H1 (cell line): ENCODE results near the gene CCT4. TPM values are rescaled to one million over a fixed set of nuclear protein-coding genes. Genes with fewer than 3 reads are reported as not detected.

Experiments used
- CTCF ChIA-PET: fragments of 300-600 bp; sonication (Branson Sonifier 250); formaldehyde crosslinking; loops from one replicate; lab custom pipeline; 2021; ENCODE audit not compliant: partially characterized antibody; lab: Charles Lee
- POLR2A ChIA-PET: fragments of 300-600 bp; sonication (Branson Sonifier 250); formaldehyde crosslinking; loops from one replicate; lab custom pipeline; 2021; ENCODE audit warnings: inconsistent platforms; ENCODE audit not compliant: partially characterized antibody; lab: Charles Lee
- DNase-seq, 2 experiments: peaks; one replicate each; pipeline versions ENCODE4 v3.0.0 to v3.0.0-alpha.2; 2010 to 2022; ENCODE audit warnings: low spot score in 2 of 2, low read depth in 1 of 2, mixed read lengths in 1 of 2
- FAIRE-seq: peaks from 2 replicates; lab custom pipeline; 2011; peaks lifted over from hg19 to GRCh38; lab: Jason Lieb, UNC
- H2AFZ ChIP-seq: 2 replicates; pipeline ENCODE4 v1.8.1; 2012; ENCODE audit warnings: low read length, inconsistent platforms
- H2AK5ac ChIP-seq: 2 replicates; pipeline ENCODE4 v1.6.1; 2013; ENCODE audit warnings: low read depth, low read length
- H2BK120ac ChIP-seq: replicated peaks from 2 replicates; pipeline ENCODE3; 2013; ENCODE audit warnings: low read depth, low read length, inconsistent platforms
- H2BK12ac ChIP-seq: 2 replicates; pipeline ENCODE4 v1.6.1; 2013; ENCODE audit warnings: low read depth, low read length
- H2BK15ac ChIP-seq: 2 replicates; pipeline ENCODE4 v1.6.1; 2013; ENCODE audit warnings: low read length
- H2BK20ac ChIP-seq: 2 replicates; pipeline ENCODE4 v1.6.1; 2013; ENCODE audit warnings: low read length
- H2BK5ac ChIP-seq: 2 replicates; pipeline ENCODE4 v1.6.1; 2013; ENCODE audit warnings: low read depth, low read length
- H3K14ac ChIP-seq: 2 replicates; pipeline ENCODE4 v1.6.1; 2013; ENCODE audit warnings: inconsistent platforms; ENCODE audit not compliant: insufficient read length
- H3K18ac ChIP-seq: 2 replicates; pipeline ENCODE4 v1.6.1; 2013; ENCODE audit warnings: low read length; ENCODE audit errors: extremely low read depth
- H3K23ac ChIP-seq: 2 replicates; pipeline ENCODE4 v1.6.1; 2013; ENCODE audit warnings: inconsistent platforms; ENCODE audit not compliant: insufficient read length
- H3K23me2 ChIP-seq: 2 replicates; pipeline ENCODE4 v1.6.1; 2013; ENCODE audit warnings: low read depth, low read length
- H3K27ac ChIP-seq: 2 replicates; pipeline ENCODE4 v1.6.1; 2011; ENCODE audit warnings: low read depth, low read length, inconsistent platforms
- H3K27me3 ChIP-seq, 4 experiments: replicated peaks in 1 of 4; 1 replicate in 1 of 4; 2 replicates in 3 of 4; pipeline versions ENCODE4 v1.6.1 to v1.8.1; 2011 to 2013; ENCODE audit warnings: low read length in 3 of 4, mild to moderate bottlenecking in 3 of 4, inconsistent platforms in 2 of 4, mixed read lengths in 2 of 4, moderate library complexity in 1 of 4; ENCODE audit not compliant: control insufficient read depth in 3 of 4, insufficient read depth in 3 of 4; ENCODE audit errors: extremely low read depth in 1 of 4
- H3K36me3 ChIP-seq, 4 experiments: 2 replicates each; pipeline versions ENCODE4 v1.6.1 to v1.8.1; 2011 to 2013; ENCODE audit warnings: mild to moderate bottlenecking in 4 of 4, low read length in 3 of 4, moderate library complexity in 2 of 4, control low read depth in 1 of 4, inconsistent platforms in 1 of 4; ENCODE audit not compliant: insufficient read depth in 4 of 4, control insufficient read depth in 2 of 4
- H3K4ac ChIP-seq: replicated peaks from 2 replicates; pipeline ENCODE3; 2013; ENCODE audit warnings: low read length, low read depth, mixed read lengths, inconsistent platforms; ENCODE audit not compliant: insufficient read length
- H3K4me1 ChIP-seq, 4 experiments: replicated peaks in 1 of 4; 1 replicate in 1 of 4; 2 replicates in 3 of 4; pipeline versions ENCODE4 v1.6.1 to v1.8.1; 2011 to 2013; ENCODE audit warnings: low read length in 3 of 4, inconsistent platforms in 2 of 4, mixed read lengths in 1 of 4; ENCODE audit not compliant: insufficient read depth in 4 of 4, control insufficient read depth in 3 of 4
- H3K4me2 ChIP-seq, 2 experiments: 2 replicates each; pipeline versions ENCODE4 v1.6.1 to v1.8.1; 2011 to 2013; ENCODE audit warnings: low read depth in 2 of 2, low read length in 2 of 2, control low read depth in 1 of 2, inconsistent platforms in 1 of 2, mild to moderate bottlenecking in 1 of 2; ENCODE audit not compliant: insufficient read depth in 1 of 2
- H3K4me3 ChIP-seq, 4 experiments: fragments of 200-600, 300-600 bp in 1 of 4; sonication (generic), shearing (Covaris generic), sonication (Bioruptor Twin) in 1 of 4; 2 replicates each; pipeline versions ENCODE4 v1.5.1 to v1.8.1; 2011 to 2016; ENCODE audit warnings: low read length in 4 of 4, low read depth in 3 of 4, control low read depth in 2 of 4, inconsistent platforms in 2 of 4, mild to moderate bottlenecking in 2 of 4, mixed read lengths in 1 of 4, moderate library complexity in 1 of 4; ENCODE audit not compliant: insufficient read depth in 2 of 4; ENCODE audit errors: extremely low read depth in 1 of 4
- H3K56ac ChIP-seq: replicated peaks from 2 replicates; pipeline ENCODE3; 2013; ENCODE audit warnings: low read depth, mild to moderate bottlenecking, mixed read lengths, low read length, inconsistent platforms; ENCODE audit not compliant: insufficient read length
- H3K79me1 ChIP-seq: 2 replicates; pipeline ENCODE4 v1.6.1; 2013; ENCODE audit warnings: low read depth, low read length, control low read depth
- H3K79me2 ChIP-seq, 2 experiments: 2 replicates each; pipeline versions ENCODE4 v1.6.1 to v1.8.1; 2012 to 2013; ENCODE audit warnings: low read length in 2 of 2, mild to moderate bottlenecking in 2 of 2, inconsistent platforms in 1 of 2; ENCODE audit not compliant: insufficient read depth in 2 of 2, control insufficient read depth in 1 of 2
- H3K9ac ChIP-seq, 4 experiments: replicated peaks in 1 of 4; 1 replicate in 1 of 4; 2 replicates in 3 of 4; pipeline versions ENCODE4 v1.6.1 to v1.8.1; 2011 to 2013; ENCODE audit warnings: low read depth in 3 of 4, low read length in 3 of 4, control low read depth in 2 of 4, mild to moderate bottlenecking in 2 of 4, moderate library complexity in 2 of 4, inconsistent platforms in 1 of 4; ENCODE audit errors: extremely low read depth in 1 of 4
- H3K9me3 ChIP-seq, 2 experiments: 2 replicates each; pipeline versions ENCODE4 v1.6.1 to v1.8.1; 2012 to 2013; ENCODE audit warnings: mild to moderate bottlenecking in 2 of 2, moderate library complexity in 2 of 2, control low read depth in 1 of 2, inconsistent platforms in 1 of 2, low read depth in 1 of 2, low read length in 1 of 2, mixed read lengths in 1 of 2; ENCODE audit not compliant: insufficient read depth in 2 of 2
- H4K20me1 ChIP-seq, 2 experiments: replicated peaks in 1 of 2; 2 replicates each; pipeline versions ENCODE3 to v1.8.1; 2011 to 2013; ENCODE audit warnings: inconsistent platforms in 2 of 2, low read length in 2 of 2, mild to moderate bottlenecking in 1 of 2; ENCODE audit not compliant: insufficient read depth in 2 of 2, control insufficient read depth in 1 of 2
- H4K5ac ChIP-seq: 2 replicates; pipeline ENCODE4 v1.6.1; 2013; ENCODE audit warnings: low read length, low read depth, mixed read lengths, inconsistent platforms; ENCODE audit not compliant: insufficient read length
- H4K8ac ChIP-seq: 2 replicates; pipeline ENCODE4 v1.8.0; 2013; ENCODE audit warnings: mild to moderate bottlenecking, moderate library complexity, low read length, inconsistent platforms; ENCODE audit not compliant: insufficient read depth; ENCODE audit errors: extremely low read depth
- H4K91ac ChIP-seq: replicated peaks from 2 replicates; pipeline ENCODE3; 2013; ENCODE audit warnings: low read length, mixed read lengths, inconsistent platforms; ENCODE audit not compliant: insufficient read length
- CHD2 ChIP-seq: IDR thresholded peaks from 2 replicates; pipeline ENCODE4 v1.6.1; 2012; ENCODE audit warnings: low read length, improper control_type of control experiment
- POU5F1 ChIP-seq: IDR thresholded peaks from 2 replicates; pipeline ENCODE4 v1.6.1; 2011; ENCODE audit warnings: low read depth, mild to moderate bottlenecking, low read length, moderate library complexity
- SAP30 ChIP-seq: fragments of 300-600 bp; sonication (generic); IDR thresholded peaks from 2 replicates; pipeline ENCODE4 v1.7.1; 2012; ENCODE audit warnings: low read length, moderate library complexity, mild to moderate bottlenecking, inconsistent platforms; ENCODE audit not compliant: insufficient read depth, insufficient replicate concordance
- SIN3A ChIP-seq, 2 experiments: IDR thresholded peaks in 1 of 2; conservative IDR thresholded peaks in 1 of 2; 2 replicates each; pipeline ENCODE4 v1.6.1; 2011 to 2012; ENCODE audit warnings: low read length in 2 of 2, improper control_type of control experiment in 1 of 2, low read depth in 1 of 2, mild to moderate bottlenecking in 1 of 2
- TAF7 ChIP-seq: optimal IDR thresholded peaks from 2 replicates; pipeline ENCODE3; 2011; ENCODE audit warnings: low read depth, mild to moderate bottlenecking, inconsistent platforms, low read length, moderate library complexity, borderline replicate concordance
- WGBS, 2 experiments: shearing (Covaris generic) in 1 of 2; methylation state at CpG; one replicate each; pipeline versions ENCODE4 v1.1.6 to v1.1.7; 2013 to 2015; ENCODE audit warnings: low lambda C conversion rate in 2 of 2, mixed read lengths in 2 of 2, inconsistent platforms in 1 of 2, low coverage in 1 of 2, missing lambda C conversion rate in 1 of 2; ENCODE audit not compliant: insufficient replicate concordance in 2 of 2, insufficient coverage in 1 of 2, insufficient read length in 1 of 2; ENCODE audit errors: extremely low coverage in 1 of 2, missing lambda C conversion rate in 1 of 2; 5-methylcytosine and 5-hydroxymethylcytosine counted together
- polyA plus RNA-seq, 7 experiments: library from polyadenylated mRNA; depleted of rRNA in 3 of 7; stranded (reverse) in 5 of 7; unstranded in 2 of 7; fragments of >200 nt in 5 of 7; fragments of 200-250 nt in 2 of 7; gene quantifications; 1 replicate in 5 of 7; 2 replicates in 1 of 7; 4 replicates in 1 of 7; pipeline versions ENCODE4 v1.2.1 to v1.2.3, GENCODE V29; 2011 to 2013; ENCODE audit warnings: missing spikeins in 2 of 7, mixed read lengths in 2 of 7
- total RNA-seq: library from RNA; stranded (reverse); fragmentation: NEBNext Ultra II Directional; extraction: Animal tissue kit (Norgen Biotek cat#: 25700); gene quantifications from 2 replicates; pipeline ENCODE4 v1.2.1, GENCODE V29; 2021
- TF ChIP-seq, protein P1 (sequence below): IDR thresholded peaks from 2 replicates; pipeline ENCODE4 v1.6.1; 2012; ENCODE audit warnings: low read length, inconsistent platforms
- TF ChIP-seq, protein P2 (sequence below), 3 experiments: IDR thresholded peaks; 1 replicate in 2 of 3; 2 replicates in 1 of 3; pipeline versions ENCODE4 v1.5.1 to v1.6.1; 2011; ENCODE audit warnings: low read length in 3 of 3, mild to moderate bottlenecking in 3 of 3, inconsistent platforms in 2 of 3, low read depth in 1 of 3, moderate library complexity in 1 of 3; ENCODE audit not compliant: insufficient read depth in 1 of 3; ENCODE audit errors: control extremely low read depth in 1 of 3
- TF ChIP-seq, protein P3 (sequence below): IDR thresholded peaks from 2 replicates; pipeline ENCODE4 v1.6.1; 2011; ENCODE audit warnings: low read length, improper control_type of control experiment

The CCT4 gene
- total and polyA plus RNA-seq, 2 of the 8 experiments (the other 6 are each of a cell fraction or from before 2014, with no cell fraction given) = 129 to 359 TPM

DNA sequence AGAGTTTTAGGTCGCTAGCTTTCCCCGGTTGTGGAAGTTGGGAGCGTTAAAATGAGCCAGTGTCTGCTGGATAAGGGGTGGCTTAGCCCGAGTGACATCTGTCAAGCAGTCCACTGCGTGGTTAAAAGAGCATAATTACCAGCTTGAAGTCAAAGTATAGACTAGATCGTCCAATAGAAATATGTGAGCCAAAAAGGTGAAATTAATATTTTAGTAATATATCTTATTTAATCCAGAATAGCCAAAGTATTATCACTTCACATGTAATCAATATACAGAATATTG is 17.7 kb upstream of the CCT4 start:
- Histone ChIP-seq H3K27me3 (no peaks in the 10 kb centered on the region), H3K4ac (no peak overlapping the region), H3K9ac (peak overlapping the region in 1 of 4 experiments; percentile 70; a peak in 3 of 7 replicates), H3K9me3 (no peaks in the 10 kb centered on the region), H3K23ac (no peak overlapping the region), H3K4me1 (no peaks in the 10 kb centered on the region), H3K4me3 (peak overlapping the region; percentile 73 to 94 (median 92)), H3K36me3 (no peaks in the 10 kb centered on the region), H2BK5ac (no peak overlapping the region), H2BK120ac (no peak overlapping the region), H2BK12ac (no peak overlapping the region), H4K20me1 (no peaks in the 10 kb centered on the region), H3K23me2 (peaks cover 5% of the 10 kb centered on the region; the same call in 1 of the 2 replicates), H3K79me2 (no peaks in the 10 kb centered on the region), H3K14ac (no peak overlapping the region), H3K4me2 (peak overlapping the region; percentile 75 to 77), H2BK20ac (no peak overlapping the region), H3K27ac (no peak overlapping the region), H4K5ac (no peak overlapping the region), H2BK15ac (no peak overlapping the region), H3K56ac (no peak overlapping the region), H3K18ac (no peak overlapping the region), H4K8ac (no peak overlapping the region), H3K79me1 (no peaks in the 10 kb centered on the region), H2AK5ac (no peak overlapping the region), H2AFZ (0 out of 2 replicates have a peak overlapping the region, but pooled peaks have one; percentile 90), H4K91ac (no peak overlapping the region)
- DNase-seq = no peak
- WGBS, 2 experiments = 30% methylated on average over 6 of the region's 6 CpGs; no CpG with 5 or more reads in 1 of the 2 experiments
- no peak for FAIRE-seq
- CTCF ChIA-PET = interaction anchor here (1.2 kb wide), 1 partner anchor 46 kb away, joined by 3 read pairs; no protein-coding TSS in a partner anchor
- TF ChIP-seq, protein P1, sequence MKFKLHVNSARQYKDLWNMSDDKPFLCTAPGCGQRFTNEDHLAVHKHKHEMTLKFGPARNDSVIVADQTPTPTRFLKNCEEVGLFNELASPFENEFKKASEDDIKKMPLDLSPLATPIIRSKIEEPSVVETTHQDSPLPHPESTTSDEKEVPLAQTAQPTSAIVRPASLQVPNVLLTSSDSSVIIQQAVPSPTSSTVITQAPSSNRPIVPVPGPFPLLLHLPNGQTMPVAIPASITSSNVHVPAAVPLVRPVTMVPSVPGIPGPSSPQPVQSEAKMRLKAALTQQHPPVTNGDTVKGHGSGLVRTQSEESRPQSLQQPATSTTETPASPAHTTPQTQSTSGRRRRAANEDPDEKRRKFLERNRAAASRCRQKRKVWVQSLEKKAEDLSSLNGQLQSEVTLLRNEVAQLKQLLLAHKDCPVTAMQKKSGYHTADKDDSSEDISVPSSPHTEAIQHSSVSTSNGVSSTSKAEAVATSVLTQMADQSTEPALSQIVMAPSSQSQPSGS = no peak
- no peak for TF ChIP-seq CHD2
- TF ChIP-seq POU5F1 = no peak
- TF ChIP-seq SAP30 = no peak
- no peak for TF ChIP-seq TAF7
- TF ChIP-seq, protein P2, sequence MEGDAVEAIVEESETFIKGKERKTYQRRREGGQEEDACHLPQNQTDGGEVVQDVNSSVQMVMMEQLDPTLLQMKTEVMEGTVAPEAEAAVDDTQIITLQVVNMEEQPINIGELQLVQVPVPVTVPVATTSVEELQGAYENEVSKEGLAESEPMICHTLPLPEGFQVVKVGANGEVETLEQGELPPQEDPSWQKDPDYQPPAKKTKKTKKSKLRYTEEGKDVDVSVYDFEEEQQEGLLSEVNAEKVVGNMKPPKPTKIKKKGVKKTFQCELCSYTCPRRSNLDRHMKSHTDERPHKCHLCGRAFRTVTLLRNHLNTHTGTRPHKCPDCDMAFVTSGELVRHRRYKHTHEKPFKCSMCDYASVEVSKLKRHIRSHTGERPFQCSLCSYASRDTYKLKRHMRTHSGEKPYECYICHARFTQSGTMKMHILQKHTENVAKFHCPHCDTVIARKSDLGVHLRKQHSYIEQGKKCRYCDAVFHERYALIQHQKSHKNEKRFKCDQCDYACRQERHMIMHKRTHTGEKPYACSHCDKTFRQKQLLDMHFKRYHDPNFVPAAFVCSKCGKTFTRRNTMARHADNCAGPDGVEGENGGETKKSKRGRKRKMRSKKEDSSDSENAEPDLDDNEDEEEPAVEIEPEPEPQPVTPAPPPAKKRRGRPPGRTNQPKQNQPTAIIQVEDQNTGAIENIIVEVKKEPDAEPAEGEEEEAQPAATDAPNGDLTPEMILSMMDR (IDR thresholded peaks at IDR 0.05; ENCODE audit: control extremely low read depth in 1 of 3, insufficient read depth in 1 of 3, low read depth in 1 of 3, low read length in 3 of 3) = no peak
- TF ChIP-seq SIN3A (conservative IDR thresholded peaks at IDR 0.05 in 1 of 2, IDR thresholded peaks at IDR 0.05 in 1 of 2; ENCODE audit: low read depth in 1 of 2, low read length in 2 of 2) = no peak
- TF ChIP-seq, protein P3, sequence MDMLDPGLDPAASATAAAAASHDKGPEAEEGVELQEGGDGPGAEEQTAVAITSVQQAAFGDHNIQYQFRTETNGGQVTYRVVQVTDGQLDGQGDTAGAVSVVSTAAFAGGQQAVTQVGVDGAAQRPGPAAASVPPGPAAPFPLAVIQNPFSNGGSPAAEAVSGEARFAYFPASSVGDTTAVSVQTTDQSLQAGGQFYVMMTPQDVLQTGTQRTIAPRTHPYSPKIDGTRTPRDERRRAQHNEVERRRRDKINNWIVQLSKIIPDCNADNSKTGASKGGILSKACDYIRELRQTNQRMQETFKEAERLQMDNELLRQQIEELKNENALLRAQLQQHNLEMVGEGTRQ = no peak
- POLR2A ChIA-PET = interaction anchor here (1.8 kb wide), 1 partner anchor 13 kb away, joined by 4 read pairs; no protein-coding TSS in a partner anchor
